NCI-H524 treated with DMSO at 0.1 percent for 48 hours (cell line): ENCODE data around the gene CLEC10A.
"Not testable (repeated sequence)": the region's sequence is repeated elsewhere in the genome, so short reads cannot be mapped to it uniquely, and the experiment has no call there.

ENCODE experiments used
- DNase-seq: peaks from one replicate; lab custom pipeline; 2025; lab: John Stamatoyannopoulos, UW

Gene CLEC10A, protein sequence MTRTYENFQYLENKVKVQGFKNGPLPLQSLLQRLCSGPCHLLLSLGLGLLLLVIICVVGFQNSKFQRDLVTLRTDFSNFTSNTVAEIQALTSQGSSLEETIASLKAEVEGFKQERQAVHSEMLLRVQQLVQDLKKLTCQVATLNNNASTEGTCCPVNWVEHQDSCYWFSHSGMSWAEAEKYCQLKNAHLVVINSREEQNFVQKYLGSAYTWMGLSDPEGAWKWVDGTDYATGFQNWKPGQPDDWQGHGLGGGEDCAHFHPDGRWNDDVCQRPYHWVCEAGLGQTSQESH

DNA sequence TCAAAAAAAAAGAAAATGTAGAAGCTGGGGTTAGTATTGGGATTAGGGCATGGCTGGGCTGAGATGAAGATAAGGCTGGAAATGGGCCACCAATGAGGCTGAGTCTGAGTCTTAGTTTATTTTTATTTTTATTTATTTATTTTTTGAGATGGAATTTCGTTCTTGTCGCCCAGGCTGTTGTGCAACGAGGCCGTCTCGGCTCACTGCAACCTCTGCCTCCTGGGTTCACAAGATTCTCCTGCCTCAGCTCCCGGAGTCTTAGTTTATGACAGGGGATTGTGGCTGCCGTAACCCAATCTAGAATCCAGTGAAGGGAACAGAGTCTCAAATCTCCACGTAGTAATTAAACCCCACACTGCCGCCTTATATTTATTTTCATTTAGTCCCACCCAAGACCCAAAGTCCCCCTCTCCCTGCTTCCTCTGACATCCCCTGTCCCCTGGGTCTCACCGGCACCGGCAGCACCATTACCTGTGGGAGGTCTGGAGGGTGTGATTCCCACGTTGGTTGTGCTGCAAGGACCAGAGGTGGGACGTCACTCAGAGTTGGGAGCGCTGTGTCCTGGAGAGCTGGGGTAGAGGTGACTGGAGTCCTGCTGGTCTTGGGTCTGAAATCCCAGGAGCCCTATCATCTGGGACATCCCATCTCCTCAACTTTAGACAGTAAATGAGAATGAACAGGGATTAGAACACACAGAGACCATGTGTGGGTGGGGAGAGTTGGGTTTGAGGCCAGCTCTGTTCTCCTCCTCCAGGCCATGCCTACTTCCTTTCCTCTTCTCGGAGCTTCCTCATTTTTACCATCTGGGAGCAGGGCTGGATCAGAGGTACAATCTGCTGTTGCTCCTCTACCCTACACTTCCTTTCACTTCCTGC, at the start of gene CLEC10A:
Gene CLEC10A (minus strand): TSS at position 671 of the 875 bp plus-strand sequence. CDS start 1,439 bp downstream, outside the sequence.
- DNase-seq, result no peak

DNA sequence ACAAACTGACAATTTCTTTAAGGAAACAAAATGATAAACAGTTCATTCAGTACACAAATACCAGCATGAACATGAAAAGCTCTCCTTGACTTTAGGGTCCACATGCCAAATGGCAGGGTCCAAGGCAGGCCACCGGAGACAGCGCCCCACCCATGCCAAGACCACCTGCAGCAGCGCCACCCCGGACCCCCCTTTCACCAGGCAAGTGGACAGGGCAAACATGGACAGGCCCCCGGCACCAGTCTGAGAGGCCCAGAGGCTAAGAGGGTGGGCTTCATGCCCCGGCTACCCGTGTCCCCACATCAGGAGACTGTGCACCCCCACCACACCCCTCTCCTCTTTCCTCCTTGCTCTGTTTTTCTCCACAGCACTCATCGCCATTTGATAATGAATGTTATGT, 49.3 kb upstream of the CLEC10A start:
- DNase-seq, result no peak

DNA sequence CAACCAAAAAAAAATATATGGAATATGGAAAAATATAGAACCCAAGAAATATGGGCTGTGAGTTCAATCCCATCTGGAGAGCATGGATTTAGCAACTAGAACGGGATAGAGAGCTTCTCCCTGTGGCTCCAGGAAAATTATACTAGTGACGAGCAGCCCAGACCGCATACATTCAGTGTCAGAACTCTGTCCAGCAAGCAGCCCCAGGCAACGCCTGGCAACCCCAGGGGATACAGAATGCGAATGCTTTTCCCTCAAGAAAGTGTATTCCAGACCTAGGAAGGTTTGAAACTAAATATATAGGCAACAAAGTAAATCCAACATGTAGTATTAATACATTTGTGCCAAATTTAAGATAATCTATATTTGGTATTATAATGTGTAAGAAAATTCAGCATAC, 48.1 kb upstream of the CLEC10A start:
- DNase-seq, result no peak

DNA sequence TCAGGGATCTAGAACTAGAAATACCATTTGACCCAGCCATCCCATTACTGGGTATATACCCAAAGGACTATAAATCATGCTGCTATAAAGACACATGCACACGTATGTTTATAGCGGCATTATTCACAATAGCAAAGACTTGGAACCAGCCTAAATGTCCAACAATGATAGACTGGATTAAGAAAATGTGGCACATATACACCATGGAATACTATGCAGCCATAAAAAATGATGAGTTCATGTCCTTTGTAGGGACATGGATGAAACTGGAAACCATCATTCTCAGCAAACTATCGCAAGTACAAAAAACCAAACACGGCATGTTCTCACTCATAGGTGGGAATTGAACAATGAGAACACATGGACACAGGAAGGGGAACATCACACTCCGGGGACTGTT, 47.5 kb upstream of the CLEC10A start:
- DNase-seq, result not testable (repeated sequence)

DNA sequence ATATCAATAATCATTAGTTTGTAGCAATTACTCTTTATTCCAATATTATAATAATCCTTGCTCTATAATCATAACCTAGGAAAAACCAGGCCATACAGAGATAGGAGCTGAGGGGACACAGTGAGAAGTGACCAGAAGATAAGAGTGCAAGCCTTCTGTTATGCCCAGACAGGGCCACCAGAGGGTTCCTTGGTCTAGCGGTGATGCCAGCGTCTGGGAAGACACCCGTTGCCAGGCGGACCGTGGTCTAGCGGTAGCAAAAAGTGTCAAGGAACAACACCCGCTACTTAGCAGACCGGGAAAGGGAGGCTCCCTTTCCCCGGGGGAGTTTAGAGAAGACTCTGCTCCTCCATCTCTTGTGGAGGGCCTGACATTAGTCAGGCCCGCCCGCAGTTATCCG, 46.3 kb upstream of the CLEC10A start:
- not testable (repeated sequence) for DNase-seq

DNA sequence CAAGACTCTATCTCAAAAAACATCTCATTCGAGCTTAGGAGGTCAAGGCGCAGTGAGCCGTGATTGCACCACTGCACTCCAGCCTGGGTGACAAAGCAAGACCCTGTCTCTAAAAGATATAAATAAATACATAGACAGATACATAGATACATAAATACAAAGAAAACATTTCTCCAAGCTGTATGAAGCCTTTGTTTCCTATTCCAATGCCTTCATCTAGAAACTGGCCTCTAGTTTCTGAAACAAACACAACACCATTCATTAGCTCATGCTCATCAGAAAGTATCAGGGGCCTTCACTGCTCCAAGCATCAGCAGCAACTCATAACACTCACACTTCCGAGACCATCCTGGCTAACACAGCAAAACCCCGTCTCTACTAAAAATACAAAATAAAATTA, 44.9 kb upstream of the CLEC10A start:
- DNase-seq, result no peak

GRCh38 chr17:7123844-7124243, 43.8 kb upstream of the CLEC10A start:
- DNase-seq, result no peak

GRCh38 chr17:7122381-7122780, 42.3 kb upstream of the CLEC10A start:
- DNase-seq, result no peak

DNA sequence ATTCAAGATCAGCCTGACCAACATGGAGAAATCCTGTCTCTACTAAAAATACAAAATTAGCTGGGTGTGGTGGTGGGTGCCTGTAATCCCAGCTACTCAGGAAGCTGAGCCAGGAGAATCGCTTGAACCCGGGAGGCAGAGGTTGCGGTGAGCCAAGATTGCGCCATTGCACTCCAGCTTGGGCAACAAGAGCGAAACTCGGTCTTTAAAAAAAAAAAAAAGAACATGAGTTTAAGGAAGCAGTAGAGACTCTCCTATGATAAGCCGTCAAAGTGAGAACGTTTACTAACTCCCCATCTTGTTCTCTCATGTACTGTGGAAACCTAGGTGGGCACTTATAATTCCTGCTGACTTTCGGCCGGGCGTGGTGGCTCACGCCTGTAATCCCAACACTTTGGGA, 40.6 kb upstream of the CLEC10A start:
- DNase-seq, result not testable (repeated sequence)

DNA sequence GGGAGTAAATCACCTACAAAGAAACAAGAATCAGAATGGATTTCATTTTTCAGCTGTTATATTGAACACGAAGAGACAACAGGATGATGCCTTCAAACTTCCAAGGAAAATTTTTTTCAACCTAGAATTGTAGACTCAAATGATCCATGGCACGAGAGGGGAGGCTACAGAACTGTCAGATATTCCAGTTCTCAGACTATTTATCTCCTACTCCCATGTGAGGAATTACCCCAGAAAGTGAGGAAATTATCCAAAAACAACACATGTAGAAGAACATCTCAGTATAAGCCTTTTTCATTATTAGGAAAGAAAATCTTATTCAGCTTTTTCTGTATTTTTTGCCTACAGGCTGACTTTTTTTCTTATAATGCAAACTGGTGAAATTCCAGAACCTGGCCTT, 40.1 kb upstream of the CLEC10A start:
- no peak for DNase-seq

GRCh38 chr17:7119314-7119713, 39.3 kb upstream of the CLEC10A start:
- no peak for DNase-seq

- no peak for DNase-seq
Measured at GRCh38 chr17:7114875-7115614, 35.0 kb upstream of the CLEC10A start.

GRCh38 chr17:7114241-7114874, 34.3 kb upstream of the CLEC10A start, which contains the start of gene ASGR2:
Gene ASGR2 (minus strand): TSS chr17:7114822. CDS start chr17:7114240, 582 bp downstream.
- no peak for DNase-seq

GRCh38 chr17:7113273-7114071, 33.4 kb upstream of the CLEC10A start:
- DNase-seq, result no peak

GRCh38 chr17:7112510-7113108, 32.6 kb upstream of the CLEC10A start:
- DNase-seq, result no peak

DNA sequence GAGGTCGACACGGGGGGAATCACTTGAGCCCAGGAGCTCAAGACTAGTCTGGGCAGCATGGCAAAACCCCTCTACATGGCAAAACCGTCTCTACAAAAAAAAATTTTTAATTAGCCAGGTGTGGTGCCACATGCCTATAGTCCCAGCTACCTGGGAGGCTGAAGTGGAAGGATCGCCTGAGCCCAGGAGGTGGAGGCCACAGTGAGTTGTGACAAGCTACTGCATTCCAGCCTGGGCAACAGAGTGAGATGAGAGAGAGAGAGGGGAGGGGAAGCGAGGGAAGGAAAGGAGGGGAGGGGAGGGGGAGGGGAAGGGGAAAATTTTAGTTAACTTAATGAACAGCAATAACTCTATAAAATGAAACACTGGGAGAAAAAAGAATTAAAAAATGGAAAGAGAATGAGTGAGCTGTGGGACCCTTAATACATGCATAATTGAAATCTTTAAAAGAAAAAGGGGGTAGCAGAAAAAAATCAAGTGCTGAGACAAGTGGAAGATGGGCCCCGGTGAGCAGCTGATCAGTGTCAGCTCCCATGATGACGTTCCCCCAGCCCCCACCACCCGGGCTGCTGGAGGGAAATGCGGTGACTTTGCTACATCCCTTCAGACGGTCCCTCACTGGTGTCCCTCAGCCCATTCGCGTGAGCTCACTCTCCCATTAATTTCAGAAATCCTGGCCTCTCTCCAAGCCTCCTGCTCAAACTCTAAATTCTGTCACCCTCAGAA, 31.9 kb upstream of the CLEC10A start:
- no peak for DNase-seq

- DNase-seq, result no peak
Measured at GRCh38 chr17:7110617-7111306, 30.7 kb upstream of the CLEC10A start.

DNA sequence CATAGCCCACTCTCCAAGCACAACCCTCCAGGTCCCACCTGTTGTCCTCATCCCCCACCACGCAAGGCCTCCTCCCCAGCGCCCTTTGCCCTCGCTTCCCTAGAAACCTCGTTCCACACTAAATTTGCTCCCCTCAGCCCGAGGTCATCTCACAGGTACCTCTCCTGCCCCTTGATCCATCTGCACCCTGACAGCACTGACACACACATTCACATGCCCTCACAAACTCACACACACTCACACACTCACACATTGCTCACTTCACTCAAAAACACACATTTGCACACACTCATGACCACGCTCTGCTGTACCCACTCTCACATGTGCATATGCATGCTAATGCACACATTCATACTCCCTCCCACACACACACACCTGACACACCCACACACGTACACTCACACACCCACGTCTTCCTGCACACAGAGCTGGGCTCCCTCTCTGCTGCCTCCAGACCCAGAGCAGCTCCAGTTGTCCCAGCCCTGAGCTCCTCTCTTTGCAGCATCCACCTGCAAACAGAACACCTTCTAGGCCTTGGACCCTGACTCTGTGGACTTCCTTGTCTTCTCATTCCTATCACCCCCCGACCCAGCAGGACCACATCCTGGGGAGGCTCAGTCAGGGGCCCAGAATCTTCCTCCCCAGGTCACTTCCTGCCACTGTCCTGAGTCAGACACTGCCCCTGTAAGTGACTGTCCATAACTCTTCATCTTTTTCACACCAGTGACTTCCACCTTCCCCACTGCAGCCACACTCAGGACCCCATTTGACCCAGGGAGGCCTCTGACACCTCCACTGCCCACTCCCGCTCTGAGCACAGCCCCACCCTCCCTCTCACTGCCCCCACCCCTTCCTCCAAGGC, 29.6 kb upstream of the CLEC10A start:
- DNase-seq, result no peak
